H9 (cell line): ENCODE data around the gene ASGR1. TPM values are rescaled to one million over a fixed set of nuclear protein-coding genes. Genes with fewer than 3 reads are reported as not detected.

Source experiments
- DNase-seq: peaks from one replicate; pipeline ENCODE4 v3.0.0-alpha.2; 2017
- H2AFZ ChIP-seq: one replicate; pipeline ENCODE4 v1.6.1; 2013; ENCODE audit warnings: mild to moderate bottlenecking, low read length, control low read depth, moderate library complexity
- H2AK5ac ChIP-seq: 2 replicates; pipeline ENCODE4 v1.6.1; 2013; ENCODE audit warnings: low read length, control low read depth, mixed read lengths; ENCODE audit not compliant: insufficient read length
- H2BK120ac ChIP-seq: one replicate; pipeline ENCODE4 v1.6.1; 2013; ENCODE audit warnings: low read depth, mild to moderate bottlenecking, low read length, control low read depth, inconsistent platforms; ENCODE audit not compliant: poor library complexity, severe bottlenecking
- H2BK12ac ChIP-seq: 2 replicates; pipeline ENCODE4 v1.6.1; 2013; ENCODE audit warnings: low read length, control low read depth, mixed read lengths, low read depth; ENCODE audit not compliant: insufficient read length
- H2BK15ac ChIP-seq: 2 replicates; pipeline ENCODE4 v1.6.1; 2013; ENCODE audit warnings: low read depth, low read length, control low read depth
- H2BK20ac ChIP-seq: one replicate; pipeline ENCODE4 v1.6.1; 2013; ENCODE audit warnings: low read depth, mild to moderate bottlenecking, low read length, control low read depth, inconsistent platforms; ENCODE audit not compliant: poor library complexity, severe bottlenecking
- H2BK5ac ChIP-seq: 2 replicates; pipeline ENCODE4 v1.6.1; 2013; ENCODE audit warnings: low read length, control low read depth, mixed read lengths; ENCODE audit not compliant: insufficient read length
- H3K14ac ChIP-seq: 2 replicates; pipeline ENCODE4 v1.6.1; 2013; ENCODE audit warnings: low read length, control low read depth; ENCODE audit not compliant: insufficient read depth
- H3K18ac ChIP-seq: 2 replicates; pipeline ENCODE4 v1.6.1; 2013; ENCODE audit warnings: low read depth, mild to moderate bottlenecking, mixed read lengths, low read length, control low read depth; ENCODE audit not compliant: insufficient read length
- H3K23ac ChIP-seq: 2 replicates; pipeline ENCODE4 v1.6.1; 2013; ENCODE audit warnings: low read length, control low read depth, mixed read lengths, low read depth; ENCODE audit not compliant: insufficient read length
- H3K23me2 ChIP-seq: 2 replicates; pipeline ENCODE4 v1.6.1; 2013; ENCODE audit warnings: low read depth, mild to moderate bottlenecking, mixed read lengths, low read length, control low read depth; ENCODE audit not compliant: insufficient read length, poor library complexity, severe bottlenecking
- H3K27ac ChIP-seq: 2 replicates; pipeline ENCODE4 v1.5.1; 2013; ENCODE audit warnings: low read length, control low read depth, mixed read lengths, low read depth; ENCODE audit not compliant: insufficient read length
- H3K27me3 ChIP-seq: 2 replicates; pipeline ENCODE4 v1.6.1; 2013; ENCODE audit warnings: low read length, control low read depth, inconsistent platforms; ENCODE audit not compliant: insufficient read depth
- H3K4ac ChIP-seq: 2 replicates; pipeline ENCODE4 v1.6.1; 2013; ENCODE audit warnings: low read depth, mild to moderate bottlenecking, control low read depth, inconsistent platforms, low read length, moderate library complexity
- H3K4me1 ChIP-seq: 2 replicates; pipeline ENCODE4 v1.6.1; 2013; ENCODE audit warnings: low read length, control low read depth, inconsistent platforms; ENCODE audit not compliant: insufficient read depth
- H3K4me2 ChIP-seq: 2 replicates; pipeline ENCODE4 v1.6.1; 2013; ENCODE audit warnings: low read length, control low read depth, mixed read lengths; ENCODE audit not compliant: insufficient read length, insufficient read depth
- H3K56ac ChIP-seq: 2 replicates; pipeline ENCODE4 v1.6.1; 2013; ENCODE audit warnings: low read depth, mild to moderate bottlenecking, mixed read lengths, low read length, control low read depth; ENCODE audit not compliant: insufficient read length
- H3K79me1 ChIP-seq: 2 replicates; pipeline ENCODE4 v1.6.1; 2013; ENCODE audit warnings: low read depth, mild to moderate bottlenecking, moderate library complexity, low read length, control low read depth, inconsistent platforms; ENCODE audit not compliant: insufficient read depth, poor library complexity, severe bottlenecking
- H3K79me2 ChIP-seq: 2 replicates; pipeline ENCODE4 v1.6.1; 2013; ENCODE audit warnings: low read length, control low read depth, inconsistent platforms; ENCODE audit not compliant: insufficient read depth
- H3K9ac ChIP-seq: 2 replicates; pipeline ENCODE4 v1.6.1; 2013; ENCODE audit warnings: low read length, control low read depth, mixed read lengths; ENCODE audit not compliant: insufficient read length; ENCODE audit errors: extremely low read depth
- H3K9me3 ChIP-seq: one replicate; pipeline ENCODE4 v1.6.1; 2013; ENCODE audit warnings: low read depth, low read length, inconsistent platforms; ENCODE audit not compliant: control insufficient read depth
- H3T11ph ChIP-seq: one replicate; pipeline ENCODE4 v1.6.1; 2013; ENCODE audit warnings: mild to moderate bottlenecking, low read length, control low read depth, inconsistent platforms
- H4K20me1 ChIP-seq: one replicate; pipeline ENCODE4 v1.6.1; 2013; ENCODE audit not compliant: control insufficient read depth, insufficient read length, insufficient read depth
- H4K5ac ChIP-seq: 2 replicates; pipeline ENCODE4 v1.6.1; 2013; ENCODE audit warnings: low read depth, mild to moderate bottlenecking, mixed read lengths, low read length, control low read depth; ENCODE audit not compliant: insufficient read length
- H4K8ac ChIP-seq: replicated peaks from 2 replicates; pipeline ENCODE4 v1.6.1; 2013; ENCODE audit warnings: low read length, control low read depth, mixed read lengths, low read depth; ENCODE audit not compliant: insufficient read length
- H4K91ac ChIP-seq: 2 replicates; pipeline ENCODE4 v1.6.1; 2013; ENCODE audit warnings: low read depth, mild to moderate bottlenecking, moderate library complexity, mixed read lengths, low read length, control low read depth; ENCODE audit not compliant: insufficient read length
- H3K27ac Mint-ChIP-seq, 3 experiments: 2 replicates in 2 of 3; 3 replicates in 1 of 3; pipeline ENCODE4 v1.8.0; 2020 to 2021; ENCODE audit warnings: mixed read lengths in 3 of 3, mild to moderate bottlenecking in 1 of 3, moderate library complexity in 1 of 3
- H3K27me3 Mint-ChIP-seq: 2 replicates; pipeline ENCODE4 v1.8.0; 2021; ENCODE audit warnings: low read depth, mild to moderate bottlenecking, moderate library complexity, mixed read lengths
- H3K36me3 Mint-ChIP-seq, 3 experiments: 2 replicates in 2 of 3; 3 replicates in 1 of 3; pipeline ENCODE4 v1.8.0; 2020 to 2021; ENCODE audit warnings: low read depth in 3 of 3, mixed read lengths in 3 of 3; ENCODE audit not compliant: insufficient read depth in 1 of 3
- H3K4me1 Mint-ChIP-seq, 2 experiments: 2 replicates each; pipeline ENCODE4 v1.8.0; 2020; ENCODE audit warnings: mixed read lengths in 2 of 2
- H3K4me3 Mint-ChIP-seq, 2 experiments: 2 replicates in 1 of 2; 3 replicates in 1 of 2; pipeline ENCODE4 v1.8.0; 2020 to 2021; ENCODE audit warnings: mild to moderate bottlenecking in 2 of 2, mixed read lengths in 2 of 2, moderate library complexity in 1 of 2
- H3K9me3 Mint-ChIP-seq, 2 experiments: 2 replicates in 1 of 2; 3 replicates in 1 of 2; pipeline ENCODE4 v1.8.0; 2020; ENCODE audit warnings: mild to moderate bottlenecking in 2 of 2, mixed read lengths in 2 of 2, moderate library complexity in 1 of 2
- CTCF ChIP-seq: fragments of 200-600 bp; sonication (generic); conservative IDR thresholded peaks from 3 replicates; pipeline ENCODE4 v1.8.0; 2021; ENCODE audit warnings: antibody characterized with exemption, mild to moderate bottlenecking
- WGBS: extraction: QIAGEN DNeasy Blood & Tissue Kit; methylation state at CpG from one replicate; pipeline ENCODE4 v1.1.7; 2013; ENCODE audit warnings: missing lambda C conversion rate, low lambda C conversion rate, mixed read lengths; ENCODE audit not compliant: insufficient read length; ENCODE audit errors: extremely low coverage; 5-methylcytosine and 5-hydroxymethylcytosine counted together
- total RNA-seq: library from RNA; stranded (reverse); gene quantifications from 2 replicates; pipeline ENCODE4 v1.2.1, GENCODE V29; 2021

Gene ASGR1
- total RNA-seq, 1 experiment from 2014 or later = 5.9 TPM

GRCh38 chr17:7136266-7136877, 42.8 kb downstream of the ASGR1 start:
- Mint-ChIP-seq H3K27ac (no peak overlapping the region), H3K27me3 (peaks cover 57% of the 10 kb centered on the region), H3K9me3 (no peaks in the 10 kb centered on the region; a peak in 1 of 5 replicates), H3K36me3 (no peaks in the 10 kb centered on the region), H3K4me1 (peaks cover 33 to 50% of the 10 kb centered on the region in 2 experiments), H3K4me3 (peak overlapping the region in 1 of 2 experiments; percentile 43; a peak in 1 of 5 replicates)
- Histone ChIP-seq H4K91ac (no peak overlapping the region), H2AK5ac (no peak overlapping the region), H3K4ac (no peak overlapping the region), H4K8ac (no peak overlapping the region), H2BK5ac (no peak overlapping the region), H3K56ac (no peak overlapping the region), H4K20me1 (no peaks in the 10 kb centered on the region), H3K9me3 (no peaks in the 10 kb centered on the region), H2AFZ (no peak overlapping the region), H3K79me1 (no peaks in the 10 kb centered on the region), H3K14ac (no peak overlapping the region), H3K23ac (no peak overlapping the region), H3T11ph (no peak overlapping the region), H2BK15ac (no peak overlapping the region), H3K9ac (no peak overlapping the region), H2BK12ac (no peak overlapping the region), H3K4me1 (peaks cover 2% of the 10 kb centered on the region; the same call in 1 of the 2 replicates), H3K4me2 (no peak overlapping the region), H2BK120ac (no peak overlapping the region), H3K79me2 (no peaks in the 10 kb centered on the region), H4K5ac (no peak overlapping the region), H3K23me2 (peaks cover 3% of the 10 kb centered on the region), H3K27ac (no peak overlapping the region), H3K27me3 (no peaks in the 10 kb centered on the region), H3K18ac (no peak overlapping the region), H2BK20ac (no peak overlapping the region)
- WGBS = no CpG with 5 or more reads among the region's 9 CpGs
- no peak for DNase-seq
- TF ChIP-seq CTCF = peak; percentile 97
